HG03025 (cell line): ENCODE results near the gene MAB21L1.

Experiments
- ATAC-seq: cut with Tn5 transposase; IDR thresholded peaks from one replicate; pipeline ENCODE4 v1.9.1; 2021; ENCODE audit warnings: mild to moderate bottlenecking, moderate library complexity; ENCODE audit not compliant: unreplicated experiment, low FRiP score

MAB21L1 gene

DNA sequence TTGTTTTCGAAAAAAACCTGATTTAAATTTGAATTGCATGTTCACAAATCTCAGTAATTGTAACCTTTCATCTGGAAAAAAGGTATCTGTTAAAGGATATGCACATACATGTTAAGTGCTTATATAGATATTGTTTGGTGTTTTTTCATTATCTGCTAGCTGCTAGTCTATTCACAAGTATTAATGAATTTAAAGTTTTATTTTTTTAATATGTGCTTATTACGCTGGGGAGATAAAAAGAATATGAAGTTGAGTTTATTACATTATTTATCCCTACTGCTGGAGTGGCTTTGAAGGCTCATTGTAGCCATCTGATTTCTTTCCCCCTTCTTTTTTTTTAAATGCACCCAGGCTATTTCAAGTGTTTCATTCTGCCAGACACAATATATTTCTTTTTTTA is 3.9 kb upstream of the MAB21L1 start:
- no peak for ATAC-seq

DNA sequence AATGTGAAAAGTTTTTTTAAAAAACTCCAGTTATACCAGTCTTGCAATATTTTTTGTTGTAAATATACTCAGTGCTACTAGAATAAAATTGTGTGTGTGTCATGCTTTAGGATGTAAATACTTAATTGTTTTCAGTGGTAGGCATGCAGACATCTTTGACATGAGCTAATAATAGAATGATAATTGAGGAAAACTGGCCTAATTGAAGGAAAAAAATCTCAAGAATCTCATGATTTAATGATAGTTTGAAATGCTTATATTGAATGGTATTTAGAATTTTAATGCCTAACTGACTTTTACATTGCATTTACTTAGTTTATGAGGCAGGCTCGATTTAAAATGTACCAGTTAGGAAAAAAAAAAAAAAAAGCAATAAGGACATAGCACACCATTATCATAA is 3.2 kb upstream of the MAB21L1 start:
- ATAC-seq = no peak

DNA sequence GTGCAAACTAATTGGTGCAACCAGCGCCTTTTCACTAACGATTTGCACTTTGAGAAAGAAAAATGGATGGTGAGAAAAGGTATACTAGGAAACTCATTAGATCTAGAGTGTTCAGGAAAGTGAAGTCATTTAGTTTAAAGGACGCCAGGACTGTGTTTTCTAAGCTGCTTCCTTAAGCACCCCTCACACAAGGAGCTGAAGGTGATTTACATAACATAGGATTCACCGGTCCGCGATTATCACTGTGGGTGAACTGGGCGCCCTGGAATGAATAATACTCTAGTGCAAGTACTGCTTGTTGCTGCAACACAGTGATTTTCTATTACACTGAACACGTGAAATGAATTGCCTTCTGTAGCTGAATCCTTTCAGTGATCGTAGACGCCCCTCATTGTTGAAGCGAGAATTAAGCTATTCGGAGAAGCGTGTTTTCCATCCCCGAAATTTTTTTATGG is 2.6 kb upstream of the MAB21L1 start:
- no peak for ATAC-seq

DNA sequence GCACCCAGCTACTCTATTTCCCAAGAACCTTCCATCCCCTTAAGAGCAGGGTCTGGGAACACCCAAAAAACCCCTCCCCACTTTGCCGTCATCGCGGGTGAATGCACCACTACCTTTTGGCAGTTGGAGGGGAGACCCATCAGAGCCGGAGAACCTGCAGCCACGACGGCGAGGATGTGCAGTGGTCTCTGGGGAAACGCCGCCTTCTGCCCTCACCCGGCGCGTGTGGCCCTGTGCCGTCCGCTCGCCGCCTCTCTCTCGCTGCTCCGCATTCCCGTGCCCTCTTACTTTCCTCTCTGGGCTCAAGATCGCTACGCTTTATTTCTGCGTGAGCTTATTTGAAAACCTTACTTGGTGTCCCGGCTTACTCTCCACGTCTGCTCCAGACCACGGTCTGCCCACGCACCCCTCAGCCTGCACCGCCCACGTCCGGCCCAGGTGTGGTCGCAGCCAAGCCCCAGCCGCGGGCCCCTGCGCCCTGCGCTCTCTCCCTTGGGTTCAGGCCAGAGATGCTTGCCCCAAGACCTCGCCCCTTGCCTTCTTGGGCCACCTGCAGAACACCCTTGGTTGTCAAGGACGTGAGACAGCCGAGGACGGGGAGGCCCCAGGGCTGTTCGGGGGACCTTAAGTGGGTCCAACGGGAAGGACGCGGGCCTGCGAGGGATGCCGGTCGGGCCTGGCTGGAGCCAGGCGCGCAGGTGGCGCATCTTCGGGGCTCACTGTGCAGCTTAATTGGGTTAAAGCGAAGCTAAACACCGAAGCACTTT is 2.0 kb upstream of the MAB21L1 start:
- ATAC-seq = no peak

DNA sequence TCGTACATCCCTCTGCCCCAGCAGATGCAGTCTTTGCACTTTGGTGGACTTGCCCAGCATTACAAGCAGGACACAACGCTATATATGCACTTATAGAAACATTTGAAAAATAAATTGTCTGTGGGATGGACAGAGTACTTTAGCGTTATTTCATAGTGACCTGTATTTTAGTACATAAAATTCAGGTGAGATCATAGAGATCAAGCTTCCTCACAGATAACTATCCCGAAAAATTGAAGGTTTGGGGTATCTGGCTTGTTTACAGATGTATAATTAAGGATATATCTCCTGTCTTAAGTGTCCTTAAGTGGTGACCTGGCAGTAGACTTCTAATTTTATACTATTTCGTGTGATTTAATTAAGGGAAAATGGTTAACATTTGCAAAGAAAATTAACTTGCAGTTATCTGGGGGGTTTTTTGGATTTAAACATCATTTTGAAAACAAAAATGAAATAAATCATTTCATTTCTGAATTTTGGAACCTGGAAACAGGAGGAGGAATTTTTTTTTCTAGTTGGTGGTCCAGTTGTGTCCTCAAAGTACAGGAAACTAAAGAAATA is 977 bp upstream of the MAB21L1 start:
- ATAC-seq = no peak

DNA sequence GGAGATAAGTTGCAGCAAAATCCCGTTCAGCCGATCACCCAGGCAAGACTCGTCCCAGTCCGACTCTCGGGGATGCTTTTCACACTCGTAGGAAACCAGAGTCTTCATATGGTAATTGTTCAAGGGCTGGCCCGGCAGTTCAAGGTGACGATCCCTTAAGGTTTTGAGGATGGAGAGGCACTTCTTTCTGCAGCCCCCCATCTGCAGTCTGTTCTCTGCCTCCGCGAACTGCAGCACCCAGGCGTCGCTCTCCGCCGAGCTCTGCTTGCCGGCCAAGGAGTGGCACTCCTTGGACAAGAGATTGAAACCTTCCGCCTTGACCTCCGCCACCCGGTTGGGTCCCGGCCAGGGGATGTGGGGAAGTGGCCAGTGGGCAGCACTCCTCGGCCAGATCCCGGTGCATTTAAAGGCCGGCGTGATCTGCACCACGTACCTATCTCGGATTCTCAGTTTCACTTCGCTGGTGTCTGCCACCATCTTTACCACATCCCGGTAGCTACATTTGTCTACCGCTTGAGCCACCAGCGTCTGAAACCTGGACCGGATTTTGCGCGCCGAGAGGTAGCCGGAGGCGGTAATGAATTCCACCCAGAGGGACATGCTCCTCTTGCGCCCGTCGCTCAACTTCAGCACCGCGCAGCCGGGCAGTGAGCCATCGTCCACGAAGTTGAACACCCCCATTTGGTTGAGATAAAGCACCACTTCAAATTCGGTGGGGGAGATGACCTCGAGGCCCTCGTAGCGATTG is 1.1 kb downstream of the MAB21L1 start:
- ATAC-seq = no peak

DNA sequence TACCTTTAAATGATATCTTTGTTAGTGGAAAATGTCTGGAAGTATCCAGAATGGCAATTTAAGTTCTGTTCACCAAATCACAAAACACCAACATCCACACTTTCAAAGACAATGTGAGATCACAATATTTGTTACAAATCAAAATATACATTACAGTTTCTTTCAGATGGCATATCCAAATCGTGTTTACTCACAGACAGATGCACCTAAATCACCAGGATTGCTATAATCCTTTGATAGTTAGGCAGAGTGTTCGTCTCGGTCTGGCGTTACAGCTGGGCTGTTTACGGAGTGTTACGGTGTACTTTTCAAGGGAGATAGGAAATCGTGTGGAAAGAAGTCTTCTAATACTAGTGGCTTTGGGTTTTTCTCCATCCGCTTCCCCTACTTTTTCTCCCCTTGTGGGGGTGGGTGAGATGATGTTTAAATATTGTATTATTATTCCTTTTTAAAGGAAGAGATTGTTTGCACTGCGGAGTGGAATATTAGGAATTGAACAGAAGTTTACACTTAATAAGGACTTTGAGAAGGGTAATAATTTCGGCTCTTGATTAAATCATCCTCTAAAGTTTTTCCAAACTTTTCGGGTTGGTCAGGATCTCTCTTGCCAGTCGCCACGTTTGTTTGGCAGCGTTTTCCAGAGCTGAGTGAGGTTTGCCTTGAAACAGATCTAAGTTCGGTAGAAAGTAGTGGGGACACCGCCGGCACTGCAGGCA is 1.8 kb downstream of the MAB21L1 start:
- ATAC-seq = no peak

DNA sequence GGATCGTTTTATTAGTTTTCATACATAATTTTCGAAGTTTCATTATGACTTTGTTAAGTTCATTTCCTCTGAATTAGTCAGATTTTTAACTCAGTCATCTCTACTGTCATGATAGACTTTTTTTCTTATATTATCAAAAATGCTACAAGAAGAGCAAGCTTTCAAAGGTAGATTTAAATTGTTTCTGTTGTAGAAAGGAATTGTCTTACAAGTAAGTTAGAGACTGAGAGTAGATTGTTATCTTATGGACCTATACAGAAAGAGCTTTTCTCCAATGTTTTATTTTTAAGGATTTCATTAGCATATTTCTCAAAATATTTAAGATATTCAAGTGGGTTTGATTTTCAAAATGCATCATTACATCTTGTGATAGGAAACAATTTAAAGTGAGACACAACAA is 2.7 kb downstream of the MAB21L1 start:
- no peak for ATAC-seq

DNA sequence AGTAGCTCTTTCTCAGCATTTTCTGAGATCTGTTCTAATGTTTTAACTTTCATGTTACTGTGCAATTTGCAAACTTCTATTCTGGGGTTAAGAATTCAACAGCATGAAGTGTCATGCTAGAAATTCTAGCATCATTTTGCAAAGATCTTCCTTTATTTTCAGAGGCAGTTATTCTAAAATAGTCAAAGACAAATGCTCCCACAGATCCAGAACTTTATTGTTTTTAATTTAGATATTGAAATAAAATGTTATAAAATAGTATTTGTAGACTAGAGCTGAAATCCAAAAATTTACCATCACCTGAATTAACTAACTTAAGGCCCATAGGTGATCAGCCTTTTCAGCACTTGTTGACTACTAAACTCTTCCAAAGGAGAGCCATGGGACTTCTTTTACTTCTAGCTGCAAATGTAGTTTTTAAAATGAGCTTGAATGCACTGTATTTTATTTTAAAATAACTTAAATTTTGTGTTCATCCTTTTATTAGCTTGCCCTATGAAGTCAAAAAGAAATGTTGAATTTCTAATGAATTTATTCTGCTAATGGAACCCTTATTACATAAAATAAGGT is 3.2 kb downstream of the MAB21L1 start:
- no peak for ATAC-seq

DNA sequence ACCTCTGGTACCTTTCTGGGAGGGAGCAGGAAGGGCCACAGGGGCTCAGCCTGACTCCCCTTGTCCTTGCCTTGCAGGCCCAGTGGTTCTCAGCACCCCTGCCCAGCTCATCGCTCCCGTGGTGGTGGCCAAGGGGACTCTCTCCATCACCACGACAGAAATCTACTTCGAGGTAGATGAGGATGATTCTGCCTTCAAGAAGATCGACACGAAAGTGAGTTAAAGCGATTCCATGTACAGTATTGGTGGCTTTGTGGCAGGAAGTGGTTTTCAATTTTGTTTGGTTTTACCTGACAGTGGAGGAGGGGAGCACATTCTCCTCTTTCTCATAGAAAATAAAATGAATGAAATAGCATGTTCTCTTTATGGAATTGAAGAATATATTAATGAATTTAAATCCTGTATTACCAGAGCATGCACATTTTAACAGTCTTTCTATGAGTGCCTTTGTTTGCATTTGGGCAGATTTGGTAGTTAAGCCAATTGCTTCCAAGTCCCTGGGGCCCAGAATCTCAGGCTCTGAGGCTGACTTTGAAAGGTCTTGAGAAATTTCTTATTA is 4.1 kb downstream of the MAB21L1 start:
- ATAC-seq = no peak

DNA sequence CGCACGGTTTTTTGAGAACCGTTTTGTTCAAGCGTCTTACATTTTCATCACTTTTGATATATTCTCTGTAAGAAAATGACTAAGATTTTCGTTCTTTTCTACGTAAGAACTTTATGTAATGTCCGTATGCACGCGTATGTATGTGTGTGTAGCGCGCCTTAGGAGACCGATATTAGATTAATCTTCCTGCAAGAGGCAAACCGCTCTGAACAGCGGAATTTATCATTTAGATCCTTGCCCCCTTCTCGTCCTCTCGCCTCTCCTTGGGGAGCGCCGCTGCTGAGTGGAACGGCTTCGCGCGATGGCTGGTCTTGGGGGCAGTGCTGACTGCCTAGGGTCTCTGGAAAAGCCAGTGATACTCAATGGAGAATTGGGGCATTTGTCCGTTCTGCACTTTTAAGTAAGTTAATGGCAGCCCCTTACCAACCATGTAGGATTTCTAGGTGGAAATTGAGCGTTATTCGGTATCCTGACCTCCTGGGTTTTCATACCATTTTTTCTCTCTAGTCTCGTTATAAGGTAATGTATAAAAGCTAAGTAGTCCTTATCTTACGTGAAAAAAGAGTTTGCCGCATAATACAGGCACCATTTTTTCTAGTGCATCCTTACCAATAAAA is 4.7 kb downstream of the MAB21L1 start:
- no peak for ATAC-seq

DNA sequence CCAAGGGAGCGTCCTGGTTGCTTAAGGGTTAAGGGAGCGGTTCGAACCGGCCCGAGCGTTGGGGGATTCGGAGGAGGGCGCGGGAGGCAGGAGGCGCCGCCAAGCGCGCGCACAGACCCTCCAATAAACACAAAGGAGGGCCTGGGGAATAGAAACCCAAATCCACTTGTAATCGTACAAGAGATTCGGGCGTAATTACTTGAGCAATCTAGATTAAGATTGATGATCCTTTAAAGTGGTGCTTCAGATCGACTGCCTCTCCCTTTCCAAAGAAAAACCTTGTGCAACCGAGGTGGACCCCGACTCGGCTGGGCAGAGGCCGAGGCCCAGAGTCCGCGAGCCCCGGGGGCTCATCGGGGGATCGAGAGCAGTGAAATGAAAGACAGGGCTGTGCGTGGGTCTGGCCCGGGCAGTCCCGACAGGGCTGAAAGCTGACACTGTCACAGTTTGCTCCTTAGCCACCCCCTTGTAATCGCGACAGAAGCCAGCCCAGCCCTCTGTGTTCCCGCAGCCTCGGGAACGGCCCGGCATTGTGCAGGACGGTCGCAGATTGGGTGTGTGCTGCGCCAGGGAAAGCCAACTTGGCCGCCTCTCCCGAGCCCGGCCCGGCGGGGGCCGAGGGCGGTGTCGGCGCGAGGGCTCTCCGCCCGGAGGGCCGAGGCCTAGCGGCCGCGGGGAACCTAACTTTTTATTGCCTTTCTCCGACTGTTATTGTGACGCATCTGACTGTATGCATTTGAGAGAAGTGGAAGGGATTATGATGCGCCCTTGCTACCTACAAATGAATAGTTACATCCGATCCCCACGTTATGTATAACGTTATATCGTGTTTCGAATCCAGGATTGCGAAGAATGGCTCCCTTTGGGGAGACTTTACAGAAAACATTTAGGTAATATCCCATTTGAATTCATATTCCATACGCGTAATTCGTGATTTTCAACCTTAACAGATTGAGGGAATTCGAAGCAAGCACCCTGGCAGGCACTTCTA is 5.5 kb downstream of the MAB21L1 start:
- no peak for ATAC-seq

DNA sequence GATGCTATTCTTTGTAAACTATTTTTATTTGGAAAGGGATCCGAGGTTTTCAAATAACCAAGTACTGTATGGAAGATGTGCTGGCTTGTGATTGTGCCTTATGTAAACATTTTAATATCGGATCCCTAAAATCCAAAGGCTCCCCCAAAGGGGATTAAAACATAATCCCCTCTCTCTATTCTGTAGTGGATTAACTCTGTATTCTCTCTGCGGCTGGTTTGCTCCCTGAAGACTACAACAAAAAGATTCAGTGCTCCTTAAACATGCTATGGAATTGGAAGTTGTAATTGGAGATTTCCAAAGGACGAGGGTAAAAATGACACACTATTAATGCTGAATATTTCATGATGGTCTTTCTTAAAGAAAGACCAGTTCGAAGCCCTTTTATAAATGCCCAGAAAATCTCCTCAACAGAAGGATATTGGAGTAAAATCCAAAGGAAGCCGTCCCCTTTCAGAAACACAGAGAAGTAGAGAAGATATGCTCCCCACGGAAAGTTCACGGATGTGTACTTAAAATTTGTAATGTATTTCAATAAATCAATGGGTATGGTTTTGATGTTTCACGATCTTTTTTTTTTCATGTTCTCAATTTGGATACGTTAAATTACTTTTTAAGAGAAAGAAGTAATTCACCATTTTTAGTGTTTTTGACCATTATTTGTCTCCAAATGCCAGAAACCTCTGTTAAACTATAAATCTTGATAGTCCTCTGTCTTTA is 6.5 kb downstream of the MAB21L1 start:
- no peak for ATAC-seq

DNA sequence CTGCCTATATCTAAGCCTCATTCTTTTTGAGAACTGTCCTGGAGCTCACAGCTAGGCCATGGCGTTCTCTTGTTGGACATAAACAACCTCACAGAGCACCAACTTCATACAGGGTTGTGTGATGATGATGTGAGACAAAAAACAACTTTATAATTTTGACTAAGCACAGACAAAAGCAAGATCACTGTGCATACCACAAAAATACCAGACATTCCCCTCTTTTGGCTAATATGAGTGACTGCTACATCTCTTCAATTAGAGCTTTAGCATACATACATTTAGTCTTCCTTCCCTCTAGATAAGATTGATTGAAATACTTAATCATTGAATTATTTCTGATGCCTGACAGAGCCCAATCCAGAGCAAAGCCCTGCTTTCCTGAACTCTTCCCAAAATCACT is 8.3 kb downstream of the MAB21L1 start:
- ATAC-seq = no peak

DNA sequence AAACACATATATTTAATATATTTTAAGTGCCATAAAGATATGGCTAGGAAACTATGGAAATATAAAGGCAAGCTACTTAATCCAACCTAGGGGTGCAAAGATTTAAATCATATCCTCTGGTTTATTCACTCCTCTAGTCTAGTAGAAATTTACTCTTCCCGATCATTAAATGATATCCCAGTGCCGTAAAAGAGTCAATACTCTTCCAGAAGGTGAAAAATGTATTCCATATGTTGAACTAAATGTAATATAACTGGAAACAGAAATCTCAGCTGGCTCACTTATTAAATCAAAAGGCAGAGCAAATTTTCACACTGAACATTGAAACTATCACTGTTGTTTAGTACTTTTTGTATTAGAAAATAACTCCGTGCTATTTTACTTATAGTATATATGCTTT is 11.1 kb downstream of the MAB21L1 start:
- ATAC-seq = no peak

DNA sequence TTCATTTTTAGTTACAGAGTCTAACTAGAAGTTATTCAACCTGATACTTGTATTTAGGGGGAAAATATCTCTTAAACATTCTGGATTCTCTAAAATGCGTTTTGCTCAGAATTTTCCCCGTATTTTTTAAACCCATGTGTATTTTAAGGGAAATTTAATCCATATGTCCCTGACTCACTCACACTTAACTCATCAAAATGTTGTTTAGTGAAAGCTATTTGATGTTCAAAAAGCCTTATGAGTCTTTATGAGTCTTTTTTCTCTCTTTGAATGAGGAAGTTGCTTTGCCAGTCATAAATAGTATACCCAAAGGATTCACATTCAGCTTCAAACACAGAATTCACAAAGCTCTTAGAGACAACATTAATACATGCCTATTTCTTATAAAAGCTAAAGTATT is 16.4 kb downstream of the MAB21L1 start:
- no peak for ATAC-seq

DNA sequence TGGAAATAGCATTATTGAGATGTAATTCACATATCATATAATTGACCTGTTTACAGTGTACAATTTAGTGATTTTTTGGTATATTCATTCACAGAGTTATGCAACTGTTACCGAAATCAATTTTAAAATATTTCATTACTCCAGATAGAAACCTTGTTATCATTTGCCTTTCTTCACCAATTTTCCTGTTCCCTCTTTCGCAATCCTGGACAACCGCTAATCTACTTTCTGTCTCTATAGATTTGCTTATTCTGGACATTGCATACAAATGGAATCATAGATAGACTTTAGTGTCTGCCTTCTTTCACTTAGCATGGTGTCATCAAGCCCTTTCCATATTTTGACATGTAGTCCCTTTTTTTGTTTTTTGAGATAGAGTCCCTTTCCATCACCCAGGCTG is 19.2 kb downstream of the MAB21L1 start:
- ATAC-seq = no peak

DNA sequence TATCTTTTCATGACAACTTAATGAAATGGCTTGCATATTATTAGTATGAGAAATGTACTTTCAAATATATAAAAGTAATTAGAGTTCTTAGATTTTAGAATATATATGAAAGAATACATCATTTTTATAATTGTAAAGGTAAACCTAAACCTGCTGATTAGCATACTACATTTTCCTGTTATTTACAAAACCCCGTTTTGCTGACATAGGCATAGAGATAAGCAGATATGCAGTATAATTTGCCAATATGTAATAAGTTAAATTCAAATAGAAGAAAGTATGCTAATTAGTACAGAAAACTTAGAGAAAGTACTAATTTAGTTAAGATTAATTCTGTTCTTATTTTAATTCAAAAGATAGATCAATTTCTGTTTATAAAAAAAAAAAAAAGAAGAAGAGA is 21.5 kb downstream of the MAB21L1 start:
- ATAC-seq = no peak
